AG04450 (cell line): Measurements from ENCODE around the gene SERPINF2. TPM values are rescaled to one million over a fixed set of nuclear protein-coding genes. Genes with fewer than 3 reads are reported as not detected.
"Not testable (repeated sequence)": the region's sequence is repeated elsewhere in the genome, so short reads cannot be mapped to it uniquely, and the experiment has no call there.

Experiments used
- CTCF ChIA-PET: fragments of 300-600, 350-600 bp; formaldehyde crosslinking; extraction: SDS; loops from one replicate; lab custom pipeline; 2022; ENCODE audit warnings: antibody characterized with exemption, inconsistent platforms; lab: Charles Lee
- POLR2A ChIA-PET: fragments of 350-600 bp; formaldehyde crosslinking; extraction: SDS; loops from one replicate; lab custom pipeline; 2021; ENCODE audit warnings: antibody characterized with exemption, inconsistent platforms; lab: Yijun Ruan, JAX
- DNase-seq: peaks from one replicate; pipeline ENCODE4 v3.0.0-alpha.2; 2011; ENCODE audit warnings: low read depth, low spot score
- H3K27ac ChIP-seq: one replicate; pipeline ENCODE4 v1.5.1; 2012; ENCODE audit warnings: low read depth, low read length, control low read depth
- H3K27me3 ChIP-seq: one replicate; pipeline ENCODE4 v1.6.0; 2012; ENCODE audit warnings: low read length; ENCODE audit not compliant: control insufficient read depth, insufficient read depth
- H3K4me3 ChIP-seq: 2 replicates; pipeline ENCODE4 v1.5.1; 2011; ENCODE audit warnings: mild to moderate bottlenecking, low read depth, low read length, control low read depth
- H3K9me3 ChIP-seq: 2 replicates; pipeline ENCODE4 v1.5.1; 2012; ENCODE audit warnings: low read length; ENCODE audit not compliant: control insufficient read depth, insufficient read depth
- CTCF ChIP-seq: IDR thresholded peaks from 2 replicates; pipeline ENCODE4 v1.5.1; 2011; ENCODE audit warnings: low read depth, low read length, control low read depth, inconsistent platforms
- polyA plus RNA-seq: library from polyadenylated mRNA; depleted of rRNA; stranded (reverse); fragments of >200 nt; gene quantifications from 2 replicates; pipeline ENCODE4 v1.2.3, GENCODE V29; 2011

The SERPINF2 gene
- polyA plus RNA-seq, 1 experiment, result not detected

- no peak overlapping the region for H3K27ac ChIP-seq
- ChIA-PET POLR2A (interaction anchor here (1.0 kb wide), 1 partner anchor 83 kb away, joined by 3 read pairs; no protein-coding TSS in a partner anchor), CTCF (interaction anchor here (0.9 to 1.8 kb wide), 2 partner anchors 13 to 76 kb away, joined by 3 to 6 read pairs; no protein-coding TSS in a partner anchor)
These were observed 54.7 kb downstream of the SERPINF2 start for GRCh38 chr17:1797323-1797722.

DNA sequence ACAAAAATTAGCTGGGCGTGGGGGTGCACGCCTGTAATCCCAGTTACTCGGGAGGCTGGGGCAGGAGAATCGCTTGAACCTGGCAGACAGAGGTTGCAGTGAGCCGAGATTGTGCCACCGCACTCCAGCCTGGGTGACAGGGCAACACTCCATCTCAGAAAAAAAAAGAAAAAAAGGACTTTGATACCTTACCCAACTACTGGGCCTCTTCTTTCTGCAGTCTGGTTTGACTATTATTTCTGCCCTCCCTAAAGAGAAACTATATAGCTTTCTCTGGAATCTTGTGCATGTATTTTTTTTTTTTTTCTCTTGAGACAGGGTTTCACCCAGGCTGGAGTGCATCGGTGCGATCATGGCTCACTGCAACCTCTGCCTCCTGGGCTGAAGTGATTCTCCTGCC is 55.2 kb downstream of the SERPINF2 start:
- CTCF ChIA-PET, result interaction anchor here (0.9 to 1.8 kb wide), 2 partner anchors 12 to 77 kb away, joined by 3 to 6 read pairs; no protein-coding TSS in a partner anchor
- H3K4me3 ChIP-seq, H3K9me3 ChIP-seq, H3K27me3 ChIP-seq, H3K27ac ChIP-seq, DNase-seq, POLR2A ChIA-PET: not testable (repeated sequence)

More at GRCh38 chr17:1797323-1797722, 54.7 kb downstream of the SERPINF2 start:
- no peak for TF ChIP-seq CTCF
- no peaks in the 10 kb centered on the region for H3K27me3 ChIP-seq
- DNase-seq, result no peak
- H3K4me3 ChIP-seq, result no peak overlapping the region
- no peaks in the 10 kb centered on the region; the same call in 1 of the 2 replicates for H3K9me3 ChIP-seq

GRCh38 chr17:1800240-1800639 is 57.6 kb downstream of the SERPINF2 start:
- DNase-seq, result no peak

DNA sequence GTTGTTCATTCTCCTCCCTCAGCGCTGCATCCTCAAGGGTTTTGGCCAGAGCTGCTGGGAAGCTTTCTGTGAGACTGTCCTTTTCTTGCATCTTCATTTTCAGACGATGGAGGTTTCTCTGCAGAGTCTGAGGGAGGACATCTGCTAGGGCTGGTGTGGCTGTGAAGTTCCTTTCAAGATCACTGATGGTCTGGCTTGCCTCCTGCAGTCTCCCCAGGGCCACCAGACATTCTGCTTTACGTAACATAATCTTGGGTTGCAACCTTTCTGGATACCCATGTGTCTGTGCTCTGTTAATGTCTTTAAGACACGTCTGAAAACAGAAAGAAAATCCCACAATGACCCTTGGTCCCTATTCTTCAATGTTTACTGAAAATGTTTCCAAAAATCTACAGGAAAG is 58.0 kb downstream of the SERPINF2 start:
- DNase-seq, result no peak
- Histone ChIP-seq H3K27ac (no peak overlapping the region), H3K27me3 (no peaks in the 10 kb centered on the region), H3K4me3 (no peak overlapping the region), H3K9me3 (no peaks in the 10 kb centered on the region)
- TF ChIP-seq CTCF, result no peak
- POLR2A ChIA-PET, result no interaction called here
- CTCF ChIA-PET, result no interaction called here

More at GRCh38 chr17:1800240-1800639, 57.6 kb downstream of the SERPINF2 start:
- no peak overlapping the region for H3K27ac ChIP-seq
- CTCF ChIA-PET, result no interaction called here
- POLR2A ChIA-PET, result no interaction called here
- H3K4me3 ChIP-seq, result no peak overlapping the region
- no peaks in the 10 kb centered on the region for H3K27me3 ChIP-seq
- H3K9me3 ChIP-seq, result no peaks in the 10 kb centered on the region
- no peak for TF ChIP-seq CTCF

GRCh38 chr17:1802429-1802828 is 59.8 kb downstream of the SERPINF2 start:
- TF ChIP-seq CTCF, result no peak
- DNase-seq, result no peak
- ChIA-PET POLR2A (no interaction called here), CTCF (no interaction called here)
- Histone ChIP-seq H3K4me3 (no peak overlapping the region), H3K27ac (no peak overlapping the region), H3K27me3 (no peaks in the 10 kb centered on the region), H3K9me3 (no peaks in the 10 kb centered on the region)
